NCI-H748 (cell line): ENCODE results near the gene MRPL34.

Experiments
- DNase-seq: peaks from one replicate; lab custom pipeline; 2025; ENCODE audit not compliant: unreplicated experiment; lab: John Stamatoyannopoulos, UW

Gene MRPL34

DNA sequence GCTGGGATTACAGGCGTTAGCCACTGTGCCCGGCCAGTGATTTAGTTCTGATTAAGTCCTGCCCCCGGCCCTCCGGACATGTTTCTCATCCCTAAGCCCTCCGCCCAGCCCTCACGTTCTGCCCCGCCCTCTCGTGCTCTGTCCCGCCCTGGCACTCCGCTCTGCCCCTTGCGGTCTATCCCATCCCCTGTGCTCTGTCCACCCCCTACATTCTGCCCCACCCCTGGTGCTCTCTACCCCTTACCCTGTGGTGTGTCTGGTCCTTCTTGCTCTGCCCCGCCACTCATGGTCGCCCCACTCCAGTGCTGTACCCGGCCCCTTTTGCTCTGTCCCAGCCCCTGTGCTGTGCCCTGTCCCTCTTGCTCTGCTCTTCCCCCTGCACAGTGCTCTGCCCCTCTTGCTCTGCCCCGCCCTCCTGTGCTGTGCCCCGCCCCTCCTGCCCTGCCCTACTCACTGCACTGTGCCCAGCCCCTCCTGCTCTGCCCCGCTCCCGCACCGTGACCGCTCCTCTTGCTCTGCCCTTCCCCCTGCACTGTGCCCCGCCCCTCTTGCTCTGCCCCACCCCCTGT, 34.7 kb downstream of the MRPL34 start:
- DNase-seq = no peak

DNA sequence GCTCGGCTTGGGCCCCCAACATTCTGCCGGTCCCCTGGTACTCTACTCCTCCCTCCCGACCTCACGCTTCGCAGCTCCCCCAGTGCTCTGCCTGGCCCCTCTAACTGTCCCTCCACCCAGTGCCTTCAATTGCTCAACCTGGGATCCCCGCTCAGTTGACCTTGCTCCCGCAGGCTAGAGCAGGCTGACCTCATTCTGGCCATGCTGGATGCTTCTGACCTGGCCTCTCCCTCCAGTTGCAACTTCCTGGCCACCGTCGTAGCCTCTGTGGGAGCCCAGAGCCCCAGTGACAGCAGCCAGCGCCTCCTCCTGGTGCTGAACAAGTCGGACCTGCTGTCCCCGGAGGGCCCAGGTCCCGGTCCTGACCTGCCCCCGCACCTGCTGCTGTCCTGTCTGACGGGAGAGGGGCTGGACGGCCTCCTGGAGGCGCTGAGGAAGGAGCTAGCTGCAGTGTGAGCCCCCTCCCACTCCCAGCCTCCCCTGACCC, 35.2 kb downstream of the MRPL34 start:
- DNase-seq = no peak

DNA sequence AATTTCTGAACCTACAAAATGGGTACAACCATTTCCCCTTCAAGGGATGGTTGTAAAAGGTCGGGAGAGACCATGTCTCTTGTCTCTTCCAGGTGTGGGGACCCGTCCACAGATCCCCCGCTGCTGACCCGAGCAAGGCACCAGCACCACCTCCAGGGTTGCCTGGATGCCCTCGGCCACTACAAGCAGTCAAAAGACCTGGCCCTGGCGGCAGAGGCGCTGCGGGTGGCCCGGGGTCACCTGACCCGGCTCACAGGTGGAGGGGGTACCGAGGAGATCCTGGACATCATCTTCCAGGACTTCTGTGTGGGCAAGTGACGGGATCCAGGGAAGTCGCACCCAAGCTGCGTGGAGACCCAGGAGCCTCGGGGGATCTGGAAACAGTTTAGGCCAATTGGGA, 35.7 kb downstream of the MRPL34 start:
- no peak for DNase-seq

DNA sequence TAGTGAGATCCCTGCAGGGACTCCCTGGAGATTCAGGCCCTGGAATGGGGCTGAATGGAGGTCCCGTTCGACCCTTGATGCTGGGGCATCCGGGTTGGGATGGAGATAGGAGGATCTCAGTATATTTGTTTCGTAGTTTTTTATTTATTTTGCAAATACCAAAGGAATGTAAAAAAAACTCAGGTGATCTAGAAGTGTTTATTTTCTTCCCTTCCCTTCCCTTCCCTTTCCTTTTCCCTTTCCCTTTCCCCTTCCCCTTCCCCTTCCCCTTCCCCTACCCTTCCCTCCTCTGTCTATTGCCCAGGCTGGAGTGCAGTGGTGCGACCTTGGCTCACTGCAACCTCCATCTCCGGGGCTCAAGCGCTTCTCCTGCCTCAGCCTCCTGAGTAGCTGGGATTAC, 36.2 kb downstream of the MRPL34 start:
- DNase-seq = no peak

DNA sequence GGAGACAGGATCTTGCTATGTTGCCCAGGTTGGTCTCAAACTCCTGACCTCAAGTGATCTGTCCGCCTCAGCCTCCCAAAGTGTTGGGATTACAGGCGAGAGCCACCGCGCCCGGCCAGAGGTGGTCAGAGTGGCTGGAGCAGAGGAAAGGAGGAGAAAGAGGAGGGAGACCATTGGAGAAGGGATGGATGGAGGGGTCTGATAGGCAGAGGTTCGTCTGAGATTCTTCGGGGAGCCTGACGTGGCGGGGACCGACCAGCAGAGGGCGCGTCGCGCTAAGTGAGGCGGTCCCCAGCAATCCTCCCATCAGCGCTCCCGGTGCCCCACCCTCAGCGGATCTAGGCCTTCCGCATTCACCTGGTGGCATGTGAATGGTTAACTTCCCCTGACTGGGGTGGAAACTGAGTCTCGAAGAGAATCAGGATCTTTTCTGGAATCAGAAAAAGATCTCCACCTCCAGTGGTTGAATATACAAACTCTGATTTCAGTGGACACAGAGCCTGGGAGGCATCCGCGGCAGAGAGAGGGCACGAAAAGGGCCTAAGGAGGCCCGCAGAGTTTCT, 40.5 kb downstream of the MRPL34 start:
- DNase-seq = peak; percentile 56

DNA sequence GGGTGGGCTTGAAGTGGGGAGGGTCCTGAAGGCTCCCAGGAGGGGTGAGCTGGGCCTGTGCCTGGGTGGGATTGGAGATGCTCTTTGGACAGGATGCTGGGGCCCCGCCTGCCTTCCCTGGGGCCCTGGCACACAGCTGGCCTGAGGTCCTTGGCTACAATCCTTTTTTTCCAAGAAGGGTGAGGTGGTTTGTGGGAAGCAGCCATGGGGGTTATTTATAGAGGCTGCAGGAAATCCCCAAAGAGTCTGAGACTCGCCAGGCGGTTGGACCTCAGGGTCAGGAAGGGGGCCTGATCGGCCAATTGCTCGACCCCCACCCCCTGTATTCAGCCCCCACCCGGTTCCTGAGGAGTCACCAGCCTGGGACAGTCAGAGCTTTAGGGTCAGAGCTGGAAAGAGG, 41.7 kb downstream of the MRPL34 start:
- DNase-seq = no peak

DNA sequence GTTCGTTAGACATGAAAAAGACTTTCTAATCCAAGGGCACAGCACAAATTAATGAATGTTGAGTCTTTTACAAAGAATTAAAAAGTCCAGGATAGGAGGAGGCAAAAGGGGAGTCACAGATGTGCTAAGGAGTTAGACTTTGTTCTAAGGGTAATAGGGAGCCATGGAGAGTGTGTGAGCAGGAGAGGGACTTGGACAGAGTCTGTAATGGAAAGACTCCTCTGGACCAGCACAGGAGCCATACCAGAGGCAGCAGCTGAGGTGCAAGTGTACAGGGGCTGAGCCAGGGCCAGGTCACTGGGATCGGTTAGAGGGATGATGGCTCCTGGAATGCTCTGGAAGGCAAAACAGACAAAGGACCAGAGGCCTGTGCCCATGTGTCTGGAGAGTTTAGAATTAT, 42.2 kb downstream of the MRPL34 start:
- DNase-seq = no peak

DNA sequence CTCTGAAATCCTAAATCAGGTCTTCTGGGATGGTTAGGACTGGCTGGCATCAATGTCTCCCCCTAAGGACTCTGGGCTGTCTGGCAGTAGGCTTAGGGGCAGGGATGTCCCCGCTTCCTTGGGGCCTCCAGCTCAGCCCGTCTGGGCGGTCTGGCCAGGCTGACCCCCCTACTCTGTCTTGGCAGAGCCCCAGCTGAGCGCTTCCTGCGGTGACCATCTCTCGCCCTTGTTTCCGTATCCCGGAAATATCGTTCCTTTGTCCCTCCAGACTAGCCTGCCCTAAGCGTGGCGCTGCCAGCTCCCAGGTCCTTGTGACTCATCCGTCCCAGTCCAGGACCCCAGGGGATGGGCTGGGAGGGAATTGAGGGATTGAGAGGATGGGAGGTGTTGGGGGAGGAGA, 43.0 kb downstream of the MRPL34 start:
- DNase-seq = peak; percentile 45

DNA sequence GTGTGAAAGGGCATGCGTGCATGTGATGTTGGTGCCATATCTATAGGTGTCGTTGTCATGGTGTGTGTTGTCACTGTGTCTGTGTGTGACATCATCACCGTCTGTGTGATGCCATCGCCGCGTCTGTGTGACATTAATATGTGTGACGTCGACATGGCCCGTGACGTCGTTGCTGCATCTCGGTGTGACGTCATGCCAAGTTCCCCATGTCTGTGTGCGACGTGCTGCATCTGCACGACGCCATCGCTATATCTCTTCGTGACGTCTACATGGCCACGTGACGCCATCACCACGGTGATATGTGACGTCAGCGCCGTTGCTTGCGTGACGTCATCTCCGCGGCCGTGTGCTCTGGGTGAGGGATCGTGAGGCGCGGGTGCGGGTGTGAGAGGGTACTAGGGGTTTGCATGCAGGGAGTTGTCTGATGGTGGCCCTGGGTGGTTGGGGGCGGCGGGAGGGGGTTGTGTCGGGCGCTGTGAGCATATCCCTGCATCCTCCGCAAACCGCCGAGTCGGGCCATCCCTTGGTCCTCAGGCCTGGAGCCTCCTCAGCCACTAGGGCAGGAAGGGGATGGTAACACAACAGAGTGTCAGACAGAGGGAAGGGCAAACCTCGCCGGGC, 46.3 kb downstream of the MRPL34 start:
- DNase-seq = no peak

DNA sequence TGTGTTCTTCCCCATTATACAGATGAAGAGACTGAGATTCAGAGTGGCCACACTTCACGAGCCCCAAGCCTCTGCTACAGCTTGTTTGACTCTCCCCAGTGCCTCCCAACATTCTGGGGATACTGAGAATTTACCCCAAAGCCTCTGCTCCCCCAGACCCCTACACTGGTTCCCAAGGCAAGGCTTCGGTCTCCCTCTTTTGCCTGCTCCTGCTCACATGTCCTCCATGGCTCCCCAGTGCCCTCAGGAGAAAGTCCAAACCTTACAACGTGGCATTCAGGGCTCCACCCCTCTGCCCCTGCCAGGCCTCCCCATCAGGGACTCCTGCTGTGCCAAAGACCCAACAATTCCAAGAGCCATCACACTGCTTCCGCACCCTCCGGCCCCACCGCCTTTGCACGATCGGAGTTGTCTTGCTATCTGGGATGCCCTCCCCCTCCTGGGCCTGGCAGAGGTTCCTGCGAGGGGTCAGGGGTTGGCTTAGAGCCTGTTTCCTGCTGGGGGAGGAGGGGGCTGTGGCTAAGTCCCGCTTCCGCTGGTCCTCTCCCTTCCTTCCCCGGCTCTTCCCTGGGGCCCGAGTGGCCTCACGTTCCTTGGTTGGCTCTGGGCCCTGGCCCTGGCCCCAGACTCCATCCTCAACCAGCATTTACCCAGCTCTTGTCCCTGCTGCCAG, 47.1 kb downstream of the MRPL34 start:
- no peak for DNase-seq

DNA sequence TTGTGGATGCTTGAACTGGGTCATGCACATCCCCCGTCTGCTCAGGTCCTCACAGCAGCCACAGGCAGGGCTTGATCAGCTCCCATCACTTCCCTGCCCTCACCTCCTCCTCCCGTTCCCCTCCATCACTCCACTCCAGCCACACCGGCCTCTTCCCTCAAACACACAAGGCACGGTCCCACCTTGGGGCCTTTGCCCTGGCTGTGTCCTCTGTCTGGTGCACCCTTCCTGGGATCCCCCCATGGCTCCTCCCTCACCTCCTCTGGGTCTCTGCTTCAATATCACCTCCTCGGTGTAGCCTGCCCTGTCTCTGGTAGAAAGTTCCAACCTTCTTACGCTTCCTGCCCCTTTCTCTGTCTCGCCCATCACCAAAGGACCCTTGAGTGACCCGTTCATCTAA, 47.7 kb downstream of the MRPL34 start:
- no peak for DNase-seq
